Left lung (tissue), 10 donors: ENCODE measurements around the gene C1QTNF6. TPM values are rescaled to one million over a fixed set of nuclear protein-coding genes. Genes with fewer than 3 reads are reported as not detected.

ENCODE experiments used
- ATAC-seq: fragments of 200-7000 bp; cut with Tn5 transposase; one replicate; pipeline ENCODE4 v1.9.1; 2020; ENCODE audit warnings: moderate library complexity
- DNase-seq, 4 donors: peaks; one replicate each; pipeline ENCODE4 v3.0.0-alpha.2; 2013 to 2020
- H3K27ac ChIP-seq, 2 donors: fragments of 200-600 bp; sonication (generic) in 1 of 2; one replicate each; pipeline versions ENCODE4 v1.5.0 to v1.8.0; 2020 to 2021
- H3K27me3 ChIP-seq, 2 donors: fragments of 200-600 bp; sonication (generic) in 1 of 2; one replicate each; pipeline versions ENCODE4 v1.5.0 to v1.8.0; 2020 to 2021
- H3K36me3 ChIP-seq, 2 donors: fragments of 200-600 bp; sonication (generic) in 1 of 2; one replicate each; pipeline versions ENCODE4 v1.5.0 to v1.8.0; 2020 to 2021
- H3K4me1 ChIP-seq, 2 donors: fragments of 200-600 bp; one replicate each; pipeline ENCODE4 v1.8.0; 2021
- H3K4me3 ChIP-seq, 2 donors: fragments of 200-600 bp; sonication (generic) in 1 of 2; one replicate each; pipeline versions ENCODE4 v1.5.0 to v1.8.0; 2020 to 2021; ENCODE audit warnings: mild to moderate bottlenecking in 1 of 2
- H3K9me3 ChIP-seq, 2 donors: fragments of 200-600 bp; sonication (generic) in 1 of 2; one replicate each; pipeline versions ENCODE4 v1.5.0 to v1.8.0; 2020 to 2021
- CTCF ChIP-seq, 2 donors: fragments of 200-600 bp; sonication (generic) in 1 of 2; IDR thresholded peaks; one replicate each; pipeline versions ENCODE4 v1.5.0 to v1.8.0; 2021; ENCODE audit warnings: antibody characterized with exemption in 2 of 2
- intact Hi-C, 2 donors: fragments of 100-400 bp; cut with DNase I; formaldehyde crosslinking; loops; one replicate each; pipeline versions ENCODE4 v1.11.2 to v1.14.2; 2022
- polyA plus RNA-seq, 6 donors: library from polyadenylated mRNA; unstranded; fragments of 120-200 nt; gene quantifications; one replicate each; pipeline ENCODE4 v1.2.1, GENCODE V29; 2013; ENCODE audit not compliant: insufficient read length in 6 of 6
- total RNA-seq, 2 donors: library from RNA; stranded (reverse); fragmentation: NEBNext Ultra II Directional; extraction: Animal tissue kit (Norgen Biotek cat#: 25700); gene quantifications; one replicate each; pipeline ENCODE4 v1.2.1, GENCODE V29; 2021
- donor health status: DM: no; HTN: yes; CAD: no.
- donor health status: DM: no; HTN: no; CAD: no.

The C1QTNF6 gene
- total and polyA plus RNA-seq, 8 donors, result 7.2 to 28.8 (median 24.4) TPM

- no peak for ATAC-seq
- no peak overlapping the region for H3K4me3 ChIP-seq
- no peaks in the 10 kb centered on the region for H3K36me3 ChIP-seq
Measured at GRCh38 chr22:37165940-37166674, 21.9 kb downstream of the C1QTNF6 start.

DNA sequence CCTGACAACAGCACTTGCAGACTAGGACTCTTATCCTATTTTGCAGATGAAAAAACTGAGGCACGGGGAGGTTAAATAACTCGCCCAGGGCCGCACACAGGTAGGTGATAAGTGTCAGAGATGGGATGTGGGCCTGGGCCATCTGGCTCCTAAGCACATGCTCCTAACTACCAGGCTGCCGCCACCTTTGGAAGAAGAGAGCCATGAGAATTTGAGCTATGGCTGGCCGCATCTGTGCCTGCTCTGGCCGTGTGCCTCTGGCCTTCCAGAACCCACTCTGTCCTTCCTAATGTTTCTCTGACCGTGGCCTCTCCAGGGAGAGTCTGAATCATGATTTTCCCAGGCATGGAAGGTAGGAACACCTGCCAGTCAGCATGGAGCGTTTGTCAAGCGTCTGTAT lies 23.0 kb downstream of the C1QTNF6 start:
- Histone ChIP-seq H3K9me3 (peaks cover 0 to 6% of the 10 kb centered on the region in 2 donors), H3K27ac (no peak overlapping the region), H3K36me3 (no peaks in the 10 kb centered on the region), H3K4me1 (peaks cover 5 to 13% of the 10 kb centered on the region in 2 donors), H3K4me3 (no peak overlapping the region), H3K27me3 (no peaks in the 10 kb centered on the region)
- intact Hi-C loops, result no loop called here
- ATAC-seq, result no peak
- TF ChIP-seq CTCF (IDR thresholded peaks at IDR 0.05), result no peak
- peak in 1 of 4 donors; percentile 18 for DNase-seq

More at GRCh38 chr22:37165940-37166674, 21.9 kb downstream of the C1QTNF6 start:
- peaks cover 5 to 15% of the 10 kb centered on the region in 2 donors for H3K4me1 ChIP-seq
- peak overlapping the region in 1 of 2 donors; percentile 40 for H3K27ac ChIP-seq
- DNase-seq, result peak in 1 of 4 donors; percentile 62
- no peaks in the 10 kb centered on the region for H3K27me3 ChIP-seq
- intact Hi-C loops, result loop anchor here in 1 of 2 donors (2.0 kb wide), 1 partner anchor 33 kb away; no protein-coding TSS in a partner anchor
- H3K9me3 ChIP-seq, result peaks cover 0 to 6% of the 10 kb centered on the region in 2 donors
- TF ChIP-seq CTCF (IDR thresholded peaks at IDR 0.05), result no peak

GRCh38 chr22:37164505-37164887 lies 23.6 kb downstream of the C1QTNF6 start:
- peaks cover 0 to 6% of the 10 kb centered on the region in 2 donors for H3K9me3 ChIP-seq

GRCh38 chr22:37163575-37164504 lies 24.2 kb downstream of the C1QTNF6 start:
- Histone ChIP-seq H3K4me3 (no peak overlapping the region), H3K4me1 (peaks cover 5 to 13% of the 10 kb centered on the region in 2 donors), H3K36me3 (no peaks in the 10 kb centered on the region), H3K27me3 (no peaks in the 10 kb centered on the region), H3K27ac (peak overlapping the region in 1 of 2 donors; percentile 23), H3K9me3 (peaks cover 0 to 6% of the 10 kb centered on the region in 2 donors)
- intact Hi-C loops, result no loop called here
- DNase-seq, result peak in 1 of 4 donors; percentile 43
- no peak for TF ChIP-seq CTCF (IDR thresholded peaks at IDR 0.05)
- no peak for ATAC-seq

More at GRCh38 chr22:37164505-37164887, 23.6 kb downstream of the C1QTNF6 start:
- intact Hi-C loops, result no loop called here
- no peak for TF ChIP-seq CTCF (IDR thresholded peaks at IDR 0.05)
- ATAC-seq (no peak), DNase-seq (peak in 1 of 4 donors; percentile 21)
- no peaks in the 10 kb centered on the region for H3K36me3 ChIP-seq
- no peaks in the 10 kb centered on the region for H3K27me3 ChIP-seq
- peaks cover 5 to 13% of the 10 kb centered on the region in 2 donors for H3K4me1 ChIP-seq
- no peak overlapping the region for H3K27ac ChIP-seq
- no peak overlapping the region for H3K4me3 ChIP-seq
